K562 (cell line): Measurements from ENCODE around the gene MEGF11. TPM values are rescaled to one million over a fixed set of nuclear protein-coding genes. Genes with fewer than 3 reads are reported as not detected.

ENCODE experiments used
- ASH1L ChIP-seq: fragments of 450-650 bp; IDR thresholded peaks from 2 replicates; pipeline ENCODE4 v1.6.1; 2018; ENCODE audit warnings: borderline replicate concordance, mild to moderate bottlenecking, low read depth; ENCODE audit not compliant: partially characterized antibody
- CBX1 ChIP-seq: sonication (generic); IDR thresholded peaks from 2 replicates; pipeline ENCODE4 v1.6.1; 2016; ENCODE audit warnings: antibody characterized with exemption, low read depth, mild to moderate bottlenecking
- ELK3 ChIP-seq: fragments of 450-650 bp; formaldehyde crosslinking; IDR thresholded peaks from 2 replicates; pipeline ENCODE4 v1.4.0; 2020; ENCODE audit warnings: mild to moderate bottlenecking
- FOXK1 ChIP-seq: sonication (generic); formaldehyde crosslinking; IDR thresholded peaks from 2 replicates; pipeline ENCODE4 v1.8.0; 2022; ENCODE audit warnings: missing genetic modification reagents, mild to moderate bottlenecking, borderline replicate concordance
- HDGF ChIP-seq: fragments of 450-650 bp; IDR thresholded peaks from 2 replicates; pipeline ENCODE4 v1.6.1; 2016
- HMG20A ChIP-seq: fragments of 450-650 bp; formaldehyde crosslinking; conservative IDR thresholded peaks from 2 replicates; pipeline ENCODE4 v1.4.0; 2020; ENCODE audit warnings: mild to moderate bottlenecking, mixed read lengths
- MCM7 ChIP-seq, 2 experiments: fragments of 450-650 bp; IDR thresholded peaks; 2 replicates each; pipeline ENCODE4 v1.6.1; 2016 to 2018
- NKRF ChIP-seq: fragments of 450-650 bp; IDR thresholded peaks from 2 replicates; pipeline ENCODE4 v1.6.1; 2016; ENCODE audit warnings: borderline replicate concordance
- RFX1 ChIP-seq: fragments of 450-650 bp; IDR thresholded peaks from 2 replicates; pipeline ENCODE4 v1.6.1; 2016; ENCODE audit warnings: mild to moderate bottlenecking, moderate library complexity
- SNRNP70 ChIP-seq: fragments of 200-400 bp; formaldehyde crosslinking; optimal IDR thresholded peaks from 2 replicates; pipeline ENCODE3; 2017; ENCODE audit warnings: low read depth, low read length
- SREBF1 ChIP-seq: fragments of 150-350 bp; IDR thresholded peaks from 2 replicates; pipeline ENCODE4 v1.6.1; 2014; ENCODE audit warnings: antibody characterized with exemption, low read depth, low read length, borderline replicate concordance
- TOE1 ChIP-seq, 2 experiments: fragments of 450-650 bp in 1 of 2; sonication (generic) in 1 of 2; formaldehyde crosslinking in 1 of 2; IDR thresholded peaks; 2 replicates each; pipeline versions ENCODE4 v1.7.1 to v1.8.0; 2016 to 2022; ENCODE audit warnings: borderline replicate concordance in 2 of 2, mild to moderate bottlenecking in 2 of 2, antibody characterized with exemption in 1 of 2, inconsistent platforms in 1 of 2, low read depth in 1 of 2, missing genetic modification reagents in 1 of 2, moderate library complexity in 1 of 2
- ZBTB33 ChIP-seq: sonication (generic); formaldehyde crosslinking; IDR thresholded peaks from 2 replicates; pipeline ENCODE4 v1.8.1; 2023; ENCODE audit warnings: mild to moderate bottlenecking, missing genetic modification reagents
- ZNF655 ChIP-seq: fragments of 250-450 bp; sonication (Bioruptor Pico); IDR thresholded peaks from 2 replicates; pipeline ENCODE4 v1.5.0; 2021
- ZNF764 ChIP-seq: fragments of 250-450 bp; sonication (Bioruptor Pico); IDR thresholded peaks from 2 replicates; pipeline ENCODE4 v1.4.0; 2020; ENCODE audit warnings: low read depth, mild to moderate bottlenecking, moderate library complexity
- polyA plus RNA-seq, 8 experiments: library from polyadenylated mRNA; depleted of rRNA in 4 of 8; stranded (reverse) in 5 of 8; unstranded in 3 of 8; fragments of >200 nt; fragmentation: Nextera tagmentation in 2 of 8; fragmentation: Illumina TruSeq in 1 of 8; extraction: Ambion mirVana in 2 of 8; extraction: Trizol in 1 of 8; gene quantifications; 2 replicates each; pipeline versions ENCODE4 v1.2.1 to v1.2.3, GENCODE V29; 2011 to 2014; ENCODE audit warnings: inconsistent platforms in 1 of 8, missing spikeins in 1 of 8
- total RNA-seq, 7 experiments: library from RNA; depleted of rRNA in 6 of 7; stranded (reverse); fragments of >200 nt in 6 of 7; fragmentation: Illumina TruSeq in 2 of 7; extraction: Trizol in 2 of 7; gene quantifications; 2 replicates each; pipeline versions ENCODE4 v1.2.1 to v1.2.3, GENCODE V29; 2011 to 2021; ENCODE audit warnings: low replicate concordance in 1 of 7

The MEGF11 gene
- total and polyA plus RNA-seq, 9 of the 15 experiments (the other 6 are each of a cell fraction or from before 2014, with no cell fraction given): 0.06 to 0.23 (median 0.20) TPM; not detected in 6

GRCh38 chr15:66233487-66234415, 19.8 kb downstream of the MEGF11 start (continued):
- TF ChIP-seq ASH1L (no peak), SNRNP70 (no peak), HDGF (no peak), ZNF655 (CRISPR knock-in tag) (no peak), NKRF (no peak), SREBF1 (no peak), RFX1 (no peak), ZBTB33 (CRISPR knock-in tag) (no peak), ELK3 (no peak), ZNF764 (no peak), FOXK1 (CRISPR knock-in tag) (no peak), MCM7 (IDR thresholded peaks at IDR 0.05) (no peak), TOE1 (IDR thresholded peaks at IDR 0.05; ENCODE audit: borderline replicate concordance) (peak; percentile 39; the same call in 1 of the 2 replicates), TOE1 (CRISPR knock-in tag; IDR thresholded peaks at IDR 0.05; ENCODE audit: borderline replicate concordance, low read depth) (no peak), HMG20A (CRISPR knock-in tag) (no peak), CBX1 (no peak)
